Psoas muscle (tissue), 8 donors: Measurements from ENCODE around the gene KIRREL3. TPM values are rescaled to one million over a fixed set of nuclear protein-coding genes. Genes with fewer than 3 reads are reported as not detected.

Experiments
- ATAC-seq, 4 donors: fragments of 200-7000 bp; cut with Tn5 transposase; one replicate each; pipeline ENCODE4 v1.9.1; 2020; ENCODE audit warnings: moderate library complexity in 3 of 4, mild to moderate bottlenecking in 2 of 4
- DNase-seq, 2 donors: peaks; one replicate each; pipeline ENCODE4 v3.0.0-alpha.2; 2020
- H3K27ac ChIP-seq: fragments of 200-600 bp; one replicate; pipeline ENCODE4 v1.8.0; 2022
- H3K27me3 ChIP-seq, 3 donors: fragments of 200-600 bp in 1 of 3; one replicate each; pipeline versions ENCODE4 v1.6.1 to v1.8.0; 2013 to 2022; ENCODE audit warnings: low read length in 2 of 3, mild to moderate bottlenecking in 2 of 3, moderate library complexity in 1 of 3; ENCODE audit not compliant: insufficient read depth in 3 of 3
- H3K36me3 ChIP-seq, 2 donors: fragments of 200-600 bp in 1 of 2; one replicate each; pipeline versions ENCODE4 v1.6.1 to v1.8.0; 2013 to 2022; ENCODE audit warnings: low read depth in 1 of 2, mild to moderate bottlenecking in 1 of 2, moderate library complexity in 1 of 2; ENCODE audit not compliant: insufficient read depth in 1 of 2
- H3K4me1 ChIP-seq: fragments of 200-600 bp; one replicate; pipeline ENCODE4 v1.8.0; 2022
- H3K4me3 ChIP-seq: fragments of 200-600 bp; one replicate; pipeline ENCODE4 v1.8.0; 2022; ENCODE audit warnings: mild to moderate bottlenecking
- H3K9me3 ChIP-seq: fragments of 200-600 bp; one replicate; pipeline ENCODE4 v1.8.0; 2022
- CTCF ChIP-seq: fragments of 200-600 bp; IDR thresholded peaks from one replicate; pipeline ENCODE4 v1.8.0; 2022; ENCODE audit warnings: antibody characterized with exemption
- WGBS, 3 donors: extraction: QIAGEN DNeasy Blood & Tissue Kit; methylation state at CpG; one replicate each; pipeline versions ENCODE4 v1.1.6 to v1.1.7; 2013; 5-methylcytosine and 5-hydroxymethylcytosine counted together
- intact Hi-C, 2 donors: fragments of 100-400 bp; cut with DNase I; formaldehyde crosslinking; loops; one replicate each; pipeline versions ENCODE4 v1.11.0 to v1.14.2; 2022
- polyA plus RNA-seq, 3 donors: library from polyadenylated mRNA; stranded (reverse); fragments of 200-250 nt; gene quantifications; one replicate each; pipeline ENCODE4 v1.2.3, GENCODE V29; 2013
- total RNA-seq, 4 donors: library from RNA; stranded (reverse); fragmentation: NEBNext Ultra II Directional in 2 of 4; extraction: Animal tissue kit (Norgen Biotek cat#: 25700) in 2 of 4; gene quantifications; one replicate each; pipeline versions ENCODE4 v1.2.1 to v1.2.4, GENCODE V29; 2021 to 2023
- donor health status: healthy with polysubstance abuse.
- donor health status: DM: no; HTN: no; CAD: no; lungs with moderate emphysema.
- donor health status: Bipolar disorder and iron deficiency.
- donor health status: healthy.
- donor health status: DM: yes; HTN: yes; CAD: no.
- donor health status: DM: no; HTN: no; CAD: no.
- donor health status: DM: no; HTN: no; CAD: no.
- donor health status: DM: yes; HTN: yes; CAD: no.

Gene KIRREL3
- total and polyA plus RNA-seq, 7 donors, result 0.04 TPM; not detected in 6

- no peak for TF ChIP-seq CTCF
- H3K9me3 ChIP-seq, result no peaks in the 10 kb centered on the region
- no peak overlapping the region for H3K4me3 ChIP-seq
- intact Hi-C loops, result no loop called here
- H3K36me3 ChIP-seq, result no peaks in the 10 kb centered on the region
- no peak for ATAC-seq
- 85 to 86% (median 85%) methylated on average over 3 of the region's 3 CpGs for WGBS, 3 donors
- no peak for DNase-seq
- H3K27ac ChIP-seq, result no peak overlapping the region
- H3K27me3 ChIP-seq, result peaks cover 2 to 3% (median 2%) of the 10 kb centered on the region in 3 donors
- no peaks in the 10 kb centered on the region for H3K4me1 ChIP-seq
Observed at GRCh38 chr11:126635511-126635910, 365.1 kb downstream of the KIRREL3 start.

- no peaks in the 10 kb centered on the region for H3K4me1 ChIP-seq
- no peak overlapping the region for H3K27ac ChIP-seq
- 66 to 75% (median 69%) methylated on average over 2 of the region's 2 CpGs for WGBS, 3 donors
- no peaks in the 10 kb centered on the region for H3K9me3 ChIP-seq
- no peak for DNase-seq
- peaks cover 2 to 3% (median 2%) of the 10 kb centered on the region in 3 donors for H3K27me3 ChIP-seq
- no peak for TF ChIP-seq CTCF
- no peak overlapping the region for H3K4me3 ChIP-seq
- intact Hi-C loops, result no loop called here
- ATAC-seq, result no peak
- H3K36me3 ChIP-seq, result no peaks in the 10 kb centered on the region
Observed at GRCh38 chr11:126634963-126635362, 365.6 kb downstream of the KIRREL3 start.

DNA sequence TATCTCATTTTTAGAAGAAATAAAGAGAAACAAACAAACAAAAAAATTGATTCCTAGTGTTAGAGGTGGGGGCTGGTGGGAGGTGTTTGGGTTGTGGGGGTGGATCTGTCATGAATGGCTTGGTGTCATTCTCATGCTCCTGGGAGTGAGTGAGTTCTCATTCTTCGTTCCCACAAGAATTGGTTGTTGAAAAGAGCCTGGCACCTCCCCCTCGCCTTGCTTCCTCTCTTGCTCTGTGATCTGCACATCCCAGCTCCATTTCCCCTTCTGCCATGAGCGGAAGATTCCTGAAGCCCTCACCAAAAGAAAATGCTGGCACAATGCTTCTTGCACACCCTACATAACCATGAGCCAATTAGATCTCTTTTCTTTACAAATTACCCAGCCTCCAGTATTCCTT, 367.2 kb downstream of the KIRREL3 start:
- no peak for ATAC-seq
- intact Hi-C loops, result no loop called here
- Histone ChIP-seq H3K4me1 (no peaks in the 10 kb centered on the region), H3K27ac (no peak overlapping the region), H3K4me3 (no peak overlapping the region), H3K9me3 (no peaks in the 10 kb centered on the region), H3K27me3 (peaks cover 2 to 3% (median 2%) of the 10 kb centered on the region in 3 donors), H3K36me3 (no peaks in the 10 kb centered on the region)
- 57 to 68% (median 64%) methylated on average over 3 of the region's 3 CpGs for WGBS, 3 donors
- no peak for DNase-seq
- TF ChIP-seq CTCF, result no peak

- no peak overlapping the region for H3K4me3 ChIP-seq
- intact Hi-C loops, result no loop called here
- H3K9me3 ChIP-seq, result no peaks in the 10 kb centered on the region
- WGBS, 3 donors, result 89 to 91% (median 91%) methylated on average over 10 of the region's 10 CpGs
- H3K36me3 ChIP-seq, result no peaks in the 10 kb centered on the region
- H3K4me1 ChIP-seq, result no peaks in the 10 kb centered on the region
- DNase-seq, result no peak
- ATAC-seq, result no peak
- no peak overlapping the region for H3K27ac ChIP-seq
- H3K27me3 ChIP-seq, result peaks cover 0 to 3% (median 2%) of the 10 kb centered on the region in 3 donors
- TF ChIP-seq CTCF, result no peak
Observed at GRCh38 chr11:126630893-126631798, 369.4 kb downstream of the KIRREL3 start.
